Endothelial cell of umbilical vein (primary cell): ENCODE data around the gene PYGB. TPM values are rescaled to one million over a fixed set of nuclear protein-coding genes. Genes with fewer than 3 reads are reported as not detected.

Experiments used
- BruUV-seq: library from RNA; stranded (reverse); fragments of 400-500 nt; replicated peaks from 2 replicates; lab custom pipeline; 2021; lab: Mats Ljungman, UMichigan
- CTCF ChIA-PET: fragments of 300-600, 350-600 bp; sonication (Branson Sonifier 250); formaldehyde crosslinking; loops from one replicate; lab custom pipeline; 2021; ENCODE audit warnings: antibody characterized with exemption, inconsistent platforms; lab: Charles Lee
- POLR2A ChIA-PET: fragments of 300-600, 350-600 bp; sonication (Branson Sonifier 250); formaldehyde crosslinking; loops from one replicate; lab custom pipeline; 2021; ENCODE audit warnings: antibody characterized with exemption, inconsistent platforms; lab: Charles Lee
- DNase-seq: peaks from one replicate; pipeline ENCODE4 v3.0.0-alpha.2; 2011; ENCODE audit warnings: low read depth, low spot score
- FAIRE-seq: peaks from 2 replicates; lab custom pipeline; 2011; peaks lifted over from hg19 to GRCh38; lab: Jason Lieb, UNC
- H2AFZ ChIP-seq: 2 replicates; pipeline ENCODE4 v1.6.0; 2012; ENCODE audit warnings: low read depth, low read length, control low read depth, inconsistent platforms
- H3K27ac ChIP-seq: 2 replicates; pipeline ENCODE4 v1.5.1; 2011; ENCODE audit warnings: low read depth, mild to moderate bottlenecking, control low read depth, low read length, moderate library complexity; ENCODE audit not compliant: insufficient read depth
- H3K27me3 ChIP-seq, 2 experiments: 2 replicates each; pipeline versions ENCODE4 v1.6.0 to v1.6.1; 2011; ENCODE audit warnings: low read length in 2 of 2, mixed read lengths in 1 of 2; ENCODE audit not compliant: control insufficient read depth in 2 of 2, insufficient read depth in 2 of 2
- H3K36me3 ChIP-seq, 2 experiments: 2 replicates in 1 of 2; 3 replicates in 1 of 2; pipeline ENCODE4 v1.5.1; 2011; ENCODE audit warnings: low read length in 2 of 2, mild to moderate bottlenecking in 1 of 2, moderate library complexity in 1 of 2; ENCODE audit not compliant: control insufficient read depth in 2 of 2, insufficient read depth in 2 of 2; ENCODE audit errors: extremely low read depth in 1 of 2
- H3K4me1 ChIP-seq: 3 replicates; pipeline ENCODE4 v1.5.1; 2011; ENCODE audit warnings: mild to moderate bottlenecking, low read length; ENCODE audit not compliant: control insufficient read depth, insufficient read depth; ENCODE audit errors: extremely low read depth
- H3K4me2 ChIP-seq: 2 replicates; pipeline ENCODE4 v1.6.1; 2011; ENCODE audit warnings: low read length, control low read depth, mixed read lengths; ENCODE audit not compliant: insufficient read depth
- H3K4me3 ChIP-seq, 3 experiments: fragments of 200-600 bp in 1 of 3; sonication (generic), shearing (Covaris generic) in 1 of 3; replicated peaks in 1 of 3; 2 replicates each; pipeline ENCODE4 v1.5.1; 2011 to 2016; ENCODE audit warnings: control low read depth in 3 of 3, low read length in 3 of 3, mild to moderate bottlenecking in 2 of 3, inconsistent platforms in 1 of 3, low read depth in 1 of 3, moderate library complexity in 1 of 3; ENCODE audit not compliant: insufficient read depth in 1 of 3
- H3K79me2 ChIP-seq: 2 replicates; pipeline ENCODE4 v1.6.0; 2012; ENCODE audit warnings: low read length, inconsistent platforms; ENCODE audit not compliant: control insufficient read depth, insufficient read depth
- H3K9ac ChIP-seq: replicated peaks from 2 replicates; pipeline ENCODE3; 2011; ENCODE audit warnings: low read length, control low read depth; ENCODE audit not compliant: insufficient read depth; ENCODE audit errors: extremely low read depth
- H3K9me1 ChIP-seq: replicated peaks from 3 replicates; pipeline ENCODE4 v1.6.0; 2011; ENCODE audit warnings: mild to moderate bottlenecking, low read length; ENCODE audit not compliant: control insufficient read depth, insufficient read depth; ENCODE audit errors: extremely low read depth
- H3K9me3 ChIP-seq: replicated peaks from 2 replicates; pipeline ENCODE4 v1.5.1; 2012; ENCODE audit warnings: low read length, inconsistent platforms; ENCODE audit not compliant: control insufficient read depth, insufficient read depth
- H4K20me1 ChIP-seq: replicated peaks from 2 replicates; pipeline ENCODE3; 2011; ENCODE audit warnings: mild to moderate bottlenecking, low read length; ENCODE audit not compliant: control insufficient read depth, insufficient read depth; ENCODE audit errors: extremely low read depth
- EZH2 ChIP-seq: IDR thresholded peaks from 2 replicates; pipeline ENCODE4 v1.6.1; 2012; ENCODE audit warnings: borderline replicate concordance, low read depth, mild to moderate bottlenecking, moderate library complexity, low read length, inconsistent platforms; ENCODE audit not compliant: severe bottlenecking
- FOS ChIP-seq: IDR thresholded peaks from 2 replicates; pipeline ENCODE4 v1.6.1; 2011; ENCODE audit warnings: mild to moderate bottlenecking, low read length, moderate library complexity, borderline replicate concordance; ENCODE audit not compliant: insufficient read depth
- GATA2 ChIP-seq: IDR thresholded peaks from 2 replicates; pipeline ENCODE4 v1.7.0; 2011; ENCODE audit warnings: low read depth, mild to moderate bottlenecking, moderate library complexity, mixed read lengths, low read length; ENCODE audit not compliant: insufficient read length, insufficient read depth
- JUN ChIP-seq: IDR thresholded peaks from 2 replicates; pipeline ENCODE4 v1.6.1; 2011; ENCODE audit warnings: borderline replicate concordance, low read depth; ENCODE audit not compliant: insufficient read length, insufficient read depth
- MYC ChIP-seq: IDR thresholded peaks from one replicate; pipeline ENCODE4 v1.6.1; 2011; ENCODE audit warnings: mild to moderate bottlenecking, low read depth, low read length
- POLR2A ChIP-seq: IDR thresholded peaks from 2 replicates; pipeline ENCODE4 v1.6.1; 2012; ENCODE audit warnings: low read depth, mild to moderate bottlenecking, control low read depth, low read length
- POLR2AphosphoS5 ChIP-seq: IDR thresholded peaks from 2 replicates; pipeline ENCODE4 v1.6.1; 2012; ENCODE audit warnings: low read depth, mild to moderate bottlenecking, control low read depth, low read length, moderate library complexity; ENCODE audit not compliant: insufficient read depth
- dilution Hi-C: fragments of 300-500 bp; cut with MboI; formaldehyde crosslinking; loops from one replicate; pipeline ENCODE4 v1.15.0; 2019; ENCODE audit warnings: low sequenced_read_pairs; ENCODE audit not compliant: extremely low pct_ligation_motif_present
- intact Hi-C: fragments of 100-400 bp; cut with micrococcal nuclease; formaldehyde crosslinking; loops from one replicate; pipeline ENCODE4 v1.10.0; 2022
- polyA plus RNA-seq, 4 experiments: library from polyadenylated mRNA; depleted of rRNA in 3 of 4; stranded (reverse) in 3 of 4; unstranded in 1 of 4; fragments of >200 nt; gene quantifications; 2 replicates each; pipeline versions ENCODE4 v1.2.1 to v1.2.3, GENCODE V29; 2011 to 2012; ENCODE audit warnings: missing spikeins in 1 of 4
- total RNA-seq: library from RNA; stranded (reverse); gene quantifications from 2 replicates; pipeline ENCODE4 v1.2.3, GENCODE V29; 2021
- TF ChIP-seq, protein P1 (sequence below), 2 donors: IDR thresholded peaks; 1 replicate in 1 of 2; 2 replicates in 1 of 2; pipeline ENCODE4 v1.5.1; 2011; ENCODE audit warnings: low read length in 2 of 2, mild to moderate bottlenecking in 2 of 2, moderate library complexity in 2 of 2, control low read depth in 1 of 2, inconsistent platforms in 1 of 2, low read depth in 1 of 2; ENCODE audit not compliant: insufficient read depth in 1 of 2; ENCODE audit errors: extremely low read depth in 1 of 2
- TF ChIP-seq, protein P2 (sequence below): IDR thresholded peaks from 2 replicates; pipeline ENCODE4 v1.6.1; 2011; ENCODE audit not compliant: insufficient read depth, insufficient read length

Gene PYGB
- total and polyA plus RNA-seq, 2 donors (not counting 3 experiments of a cell fraction or from before 2014, with no cell fraction given): 36.1 to 60.2 TPM

DNA sequence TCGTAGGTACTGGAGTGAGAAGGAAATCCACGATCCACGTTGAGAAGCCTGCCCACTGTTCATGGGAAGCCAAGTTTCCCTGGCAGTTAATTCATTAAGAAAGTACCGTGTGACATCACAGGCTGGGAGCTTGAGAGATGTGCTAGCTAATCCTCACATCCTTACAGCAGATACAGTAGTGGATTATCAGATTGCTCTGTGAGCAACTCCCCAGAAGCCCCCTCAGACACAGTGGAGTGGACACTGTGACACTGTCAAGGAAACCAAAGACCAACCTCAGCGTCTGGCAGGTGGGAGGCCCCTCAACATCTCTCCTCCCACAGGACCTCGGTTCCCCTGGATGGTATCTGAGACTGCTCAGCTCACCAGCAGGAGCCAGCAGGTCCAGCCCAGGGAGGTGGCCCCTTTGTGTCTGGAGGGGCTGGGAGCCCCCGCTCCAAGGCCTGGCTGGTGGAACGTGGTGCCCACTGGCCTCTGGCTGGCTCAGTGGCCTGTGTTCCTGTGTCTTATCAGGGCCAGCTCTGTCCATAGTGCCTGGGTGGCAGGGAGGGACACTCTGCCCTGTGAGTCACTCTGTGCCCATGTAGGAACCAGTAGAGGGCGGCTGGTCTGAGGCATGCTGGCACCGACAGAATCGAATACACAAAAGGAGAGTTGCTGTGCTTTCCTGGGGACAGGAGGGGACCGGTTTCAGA is 7.2 kb downstream of the PYGB start:
- POLR2A ChIA-PET: no interaction called here
- H4K20me1 ChIP-seq: no peaks in the 10 kb centered on the region
- H3K27me3 ChIP-seq: no peaks in the 10 kb centered on the region
- no peaks in the 10 kb centered on the region for H3K9me3 ChIP-seq
- DNase-seq: no peak
- BruUV-seq: no TSS peak
- intact Hi-C loops: no loop called here
- H3K4me2 ChIP-seq: no peak overlapping the region
- H3K4me1 ChIP-seq: peaks cover 2% of the 10 kb centered on the region
- no peak for FAIRE-seq
- TF ChIP-seq, protein P1, sequence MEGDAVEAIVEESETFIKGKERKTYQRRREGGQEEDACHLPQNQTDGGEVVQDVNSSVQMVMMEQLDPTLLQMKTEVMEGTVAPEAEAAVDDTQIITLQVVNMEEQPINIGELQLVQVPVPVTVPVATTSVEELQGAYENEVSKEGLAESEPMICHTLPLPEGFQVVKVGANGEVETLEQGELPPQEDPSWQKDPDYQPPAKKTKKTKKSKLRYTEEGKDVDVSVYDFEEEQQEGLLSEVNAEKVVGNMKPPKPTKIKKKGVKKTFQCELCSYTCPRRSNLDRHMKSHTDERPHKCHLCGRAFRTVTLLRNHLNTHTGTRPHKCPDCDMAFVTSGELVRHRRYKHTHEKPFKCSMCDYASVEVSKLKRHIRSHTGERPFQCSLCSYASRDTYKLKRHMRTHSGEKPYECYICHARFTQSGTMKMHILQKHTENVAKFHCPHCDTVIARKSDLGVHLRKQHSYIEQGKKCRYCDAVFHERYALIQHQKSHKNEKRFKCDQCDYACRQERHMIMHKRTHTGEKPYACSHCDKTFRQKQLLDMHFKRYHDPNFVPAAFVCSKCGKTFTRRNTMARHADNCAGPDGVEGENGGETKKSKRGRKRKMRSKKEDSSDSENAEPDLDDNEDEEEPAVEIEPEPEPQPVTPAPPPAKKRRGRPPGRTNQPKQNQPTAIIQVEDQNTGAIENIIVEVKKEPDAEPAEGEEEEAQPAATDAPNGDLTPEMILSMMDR (IDR thresholded peaks at IDR 0.05; ENCODE audit: extremely low read depth in 1 of 2, insufficient read depth in 1 of 2, low read depth in 1 of 2, low read length in 2 of 2): no peak
- TF ChIP-seq MYC: no peak
- no peak for TF ChIP-seq EZH2
- TF ChIP-seq FOS: no peak
- no peak for TF ChIP-seq POLR2A
- no peak for TF ChIP-seq JUN
- TF ChIP-seq, protein P2, sequence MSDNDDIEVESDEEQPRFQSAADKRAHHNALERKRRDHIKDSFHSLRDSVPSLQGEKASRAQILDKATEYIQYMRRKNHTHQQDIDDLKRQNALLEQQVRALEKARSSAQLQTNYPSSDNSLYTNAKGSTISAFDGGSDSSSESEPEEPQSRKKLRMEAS: no peak
- no peak for TF ChIP-seq POLR2AphosphoS5
- no peak for TF ChIP-seq GATA2
- CTCF ChIA-PET: interaction anchor here (1.1 to 1.2 kb wide), 2 partner anchors 9 to 45 kb away, joined by 3 read pairs; no protein-coding TSS in a partner anchor
- peaks cover 71% of the 10 kb centered on the region for H3K79me2 ChIP-seq
- H3K4me3 ChIP-seq: no peak overlapping the region
- H3K9me1 ChIP-seq: no peaks in the 10 kb centered on the region
- H3K27ac ChIP-seq: no peak overlapping the region
- peaks cover 2 to 8% of the 10 kb centered on the region in 2 experiments for H3K36me3 ChIP-seq
- H2AFZ ChIP-seq: no peak overlapping the region
- no peak overlapping the region for H3K9ac ChIP-seq
- dilution Hi-C loops: no loop called here
